Panc1 (cell line): ENCODE results near the gene SF3B2. TPM values are rescaled to one million over a fixed set of nuclear protein-coding genes. Genes with fewer than 3 reads are reported as not detected.
"Not testable (repeated sequence)": the region's sequence is repeated elsewhere in the genome, so short reads cannot be mapped to it uniquely, and the experiment has no call there.

Source experiments
- ATAC-seq: fragments of 200-7000 bp; cut with Tn5 transposase; 2 replicates; pipeline ENCODE4 v1.9.1; 2020; ENCODE audit warnings: mild to moderate bottlenecking, moderate library complexity
- BruUV-seq: library from RNA; stranded (reverse); fragments of 400-500 nt; replicated peaks from 2 replicates; lab custom pipeline; 2021; lab: Mats Ljungman, UMichigan
- CTCF ChIA-PET: fragments of 300-600 bp; sonication (Branson Sonifier 250); formaldehyde crosslinking; loops from one replicate; lab custom pipeline; 2022; ENCODE audit warnings: antibody characterized with exemption; lab: Charles Lee
- POLR2A ChIA-PET: fragments of 300-600 bp; sonication (Branson Sonifier 250); formaldehyde crosslinking; loops from one replicate; lab custom pipeline; 2022; ENCODE audit warnings: antibody characterized with exemption; lab: Charles Lee
- DNase-seq: peaks from one replicate; pipeline ENCODE4 v3.0.0-alpha.2; 2010; ENCODE audit warnings: low read depth, low spot score
- H3K27ac ChIP-seq: 2 replicates; pipeline ENCODE4 v1.5.1; 2011; ENCODE audit warnings: mild to moderate bottlenecking, low read length, inconsistent platforms
- H3K27me3 ChIP-seq: fragments of 200-500 bp; sonication (Bioruptor generic); 2 replicates; pipeline ENCODE4 v1.6.0; 2014; ENCODE audit warnings: low read length, inconsistent platforms; ENCODE audit not compliant: control insufficient read depth, insufficient read depth
- H3K36me3 ChIP-seq: fragments of 200-500 bp; sonication (Bioruptor generic); 2 replicates; pipeline ENCODE4 v1.5.1; 2014; ENCODE audit warnings: inconsistent platforms, mild to moderate bottlenecking, low read length, moderate library complexity; ENCODE audit not compliant: control insufficient read depth, insufficient read depth
- H3K4me1 ChIP-seq: 2 replicates; pipeline ENCODE4 v1.5.1; 2011; ENCODE audit warnings: inconsistent platforms, mild to moderate bottlenecking, low read length, moderate library complexity; ENCODE audit not compliant: control insufficient read depth, insufficient read depth
- H3K4me3 ChIP-seq, 2 experiments: 2 replicates each; pipeline ENCODE4 v1.5.1; 2011 to 2012; ENCODE audit warnings: low read depth in 2 of 2, low read length in 2 of 2, mild to moderate bottlenecking in 2 of 2, inconsistent platforms in 1 of 2, moderate library complexity in 1 of 2
- H3K9me3 ChIP-seq: fragments of 200-500 bp; sonication (Bioruptor generic); 2 replicates; pipeline ENCODE4 v1.5.1; 2014; ENCODE audit warnings: low read depth, mild to moderate bottlenecking, inconsistent platforms, low read length, moderate library complexity; ENCODE audit not compliant: control insufficient read depth, insufficient read depth
- CTCF ChIP-seq: fragments of 450-650 bp; IDR thresholded peaks from 2 replicates; pipeline ENCODE4 v1.5.1; 2017; ENCODE audit warnings: mild to moderate bottlenecking
- POLR2AphosphoS5 ChIP-seq: IDR thresholded peaks from 2 replicates; pipeline ENCODE4 v1.6.1; 2012; ENCODE audit warnings: mild to moderate bottlenecking, low read depth, low read length, moderate library complexity
- REST ChIP-seq, 2 experiments: IDR thresholded peaks; 2 replicates each; pipeline ENCODE4 v1.6.1; 2011 to 2012; ENCODE audit warnings: low read depth in 2 of 2, control low read depth in 1 of 2, low read length in 1 of 2, mild to moderate bottlenecking in 1 of 2, moderate library complexity in 1 of 2; ENCODE audit not compliant: insufficient read depth in 1 of 2
- SIN3A ChIP-seq: IDR thresholded peaks from 2 replicates; pipeline ENCODE4 v1.6.1; 2012; ENCODE audit warnings: low read depth, mild to moderate bottlenecking, low read length, moderate library complexity, borderline replicate concordance; ENCODE audit not compliant: insufficient read depth
- TCF7L2 ChIP-seq: IDR thresholded peaks from 2 replicates; pipeline ENCODE4 v1.6.1; 2011; ENCODE audit warnings: mild to moderate bottlenecking, low read depth, low read length, inconsistent platforms
- in situ Hi-C: cut with HindIII; loops from 2 replicates; pipeline ENCODE4 v1.10.0; 2016; ENCODE audit warnings: low sequenced_read_pairs, low pct_unique_long_range_greater_than_20kb
- intact Hi-C: fragments of 100-400 bp; cut with micrococcal nuclease; formaldehyde crosslinking; loops from one replicate; pipeline ENCODE4 v1.10.0; 2022; ENCODE audit not compliant: unreplicated experiment
- total RNA-seq: library from RNA; stranded (reverse); gene quantifications from one replicate; pipeline ENCODE4 v1.2.1, GENCODE V29; 2021; ENCODE audit not compliant: unreplicated experiment

Gene SF3B2
- total RNA-seq, 1 experiment from 2014 or later: 271 TPM

- H3K27me3 ChIP-seq: no peaks in the 10 kb centered on the region
- DNase-seq: no peak
- ChIA-PET POLR2A (no interaction called here), CTCF (interaction anchor here (0.8 kb wide), 1 partner anchor 14 kb away, joined by 4 read pairs; no protein-coding TSS in a partner anchor)
- H3K4me1 ChIP-seq: peaks cover 48% of the 10 kb centered on the region
- H3K9me3 ChIP-seq: no peaks in the 10 kb centered on the region
- H3K27ac ChIP-seq: peak overlapping the region; percentile 10; the same call in 1 of the 2 replicates
- in situ Hi-C loops (no loop called here), intact Hi-C loops (no loop called here)
- no peak for ATAC-seq
- no TSS peak for BruUV-seq
- peaks cover 7% of the 10 kb centered on the region; the same call in 1 of the 2 replicates for H3K36me3 ChIP-seq
- TF ChIP-seq POLR2AphosphoS5 (no peak), SIN3A (no peak), TCF7L2 (no peak), REST (IDR thresholded peaks at IDR 0.05; ENCODE audit: insufficient read depth in 1 of 2, low read depth in 2 of 2, low read length in 1 of 2) (no peak), CTCF (no peak)
- no peak overlapping the region for H3K4me3 ChIP-seq
Observed at GRCh38 chr11:66008095-66008467, 44.1 kb upstream of the SF3B2 start.

GRCh38 chr11:66008468-66009101, 43.6 kb upstream of the SF3B2 start:
- ATAC-seq (no peak), DNase-seq (no peak)
- CTCF ChIA-PET: interaction anchor here (0.6 to 1.0 kb wide), 3 partner anchors 14 to 48 kb away, joined by 3 to 5 read pairs (median 4); no protein-coding TSS in a partner anchor
- Histone ChIP-seq H3K27ac (peak overlapping the region; percentile 10), H3K4me3 (no peak overlapping the region), H3K36me3 (peaks cover 7% of the 10 kb centered on the region; the same call in 1 of the 2 replicates), H3K9me3 (no peaks in the 10 kb centered on the region), H3K27me3 (no peaks in the 10 kb centered on the region), H3K4me1 (peaks cover 46% of the 10 kb centered on the region)
- in situ Hi-C loops (no loop called here), intact Hi-C loops (no loop called here)
- POLR2A ChIA-PET: interaction anchor here (0.6 kb wide), 1 partner anchor 124 kb away, joined by 3 read pairs; no protein-coding TSS in a partner anchor
- no peak for TF ChIP-seq REST (IDR thresholded peaks at IDR 0.05; ENCODE audit: insufficient read depth in 1 of 2, low read depth in 2 of 2, low read length in 1 of 2)
- no peak for TF ChIP-seq TCF7L2
- no peak for TF ChIP-seq POLR2AphosphoS5
- TF ChIP-seq SIN3A: no peak
- no peak for TF ChIP-seq CTCF
- BruUV-seq: no TSS peak

GRCh38 chr11:66010036-66010435, 42.1 kb upstream of the SF3B2 start:
- CTCF ChIA-PET: interaction anchor here (0.9 kb wide), 1 partner anchor 1279 kb away, joined by 5 read pairs; the partner anchor contains the start of gene ANKRD13D
- H3K4me1 ChIP-seq: peaks cover 40% of the 10 kb centered on the region
- H3K36me3 ChIP-seq, H3K27ac ChIP-seq, H3K9me3 ChIP-seq, in situ Hi-C loops, intact Hi-C loops, H3K27me3 ChIP-seq, POLR2A ChIA-PET, DNase-seq, ATAC-seq, BruUV-seq, H3K4me3 ChIP-seq: not testable (repeated sequence)
